WTC11 (cell line): ENCODE measurements around the gene ROPN1L. TPM values are rescaled to one million over a fixed set of nuclear protein-coding genes. Genes with fewer than 3 reads are reported as not detected.

Experiments used
- ATAC-seq: fragments of 200-7000 bp; cut with Tn5 transposase; 2 replicates; pipeline ENCODE4 v1.10.0; 2021; ENCODE audit warnings: mild to moderate bottlenecking, moderate library complexity
- CTCF ChIA-PET: fragments of 300-600 bp; sonication (Branson Sonifier 250); formaldehyde crosslinking; loops from one replicate; lab custom pipeline; 2021; ENCODE audit warnings: antibody characterized with exemption; lab: Charles Lee
- POLR2A ChIA-PET: fragments of 350-600 bp; sonication (Branson Sonifier 250); formaldehyde crosslinking; loops from one replicate; lab custom pipeline; 2021; ENCODE audit warnings: antibody characterized with exemption; lab: Charles Lee
- DNase-seq: peaks from one replicate; pipeline ENCODE4 v3.0.0; 2021; ENCODE audit warnings: low spot score
- H3K27ac Mint-ChIP-seq: 2 replicates; pipeline ENCODE4 v1.8.0; 2021; ENCODE audit warnings: mixed read lengths
- H3K27me3 Mint-ChIP-seq: 2 replicates; pipeline ENCODE4 v1.8.0; 2021; ENCODE audit warnings: low read depth, mild to moderate bottlenecking, moderate library complexity, mixed read lengths
- H3K36me3 Mint-ChIP-seq: 2 replicates; pipeline ENCODE4 v1.8.0; 2021; ENCODE audit warnings: mixed read lengths
- H3K4me1 Mint-ChIP-seq: 2 replicates; pipeline ENCODE4 v1.8.0; 2022; ENCODE audit warnings: mixed read lengths
- H3K4me3 Mint-ChIP-seq: 2 replicates; pipeline ENCODE4 v1.8.0; 2021; ENCODE audit warnings: mild to moderate bottlenecking, moderate library complexity, mixed read lengths
- H3K9me3 Mint-ChIP-seq: 2 replicates; pipeline ENCODE4 v1.8.0; 2021; ENCODE audit warnings: mixed read lengths
- CDX4 ChIP-seq: fragments of 250-450 bp; sonication (Bioruptor Pico); IDR thresholded peaks from 2 replicates; pipeline ENCODE4 v1.9.0; 2021; ENCODE audit warnings: moderate library complexity, mild to moderate bottlenecking, inconsistent platforms, borderline replicate concordance
- CREM ChIP-seq: sonication (generic); formaldehyde crosslinking; IDR thresholded peaks from 2 replicates; pipeline ENCODE4 v1.8.1; 2022; ENCODE audit warnings: mild to moderate bottlenecking, missing genetic modification reagents, moderate library complexity
- ELF4 ChIP-seq: sonication (generic); formaldehyde crosslinking; IDR thresholded peaks from 2 replicates; pipeline ENCODE4 v1.8.1; 2022; ENCODE audit warnings: low read depth, mild to moderate bottlenecking, moderate library complexity, missing genetic modification reagents
- ETV6 ChIP-seq: sonication (generic); formaldehyde crosslinking; IDR thresholded peaks from 2 replicates; pipeline ENCODE4 v1.8.1; 2022; ENCODE audit warnings: mild to moderate bottlenecking, missing genetic modification reagents
- FOXP1 ChIP-seq: sonication (generic); formaldehyde crosslinking; IDR thresholded peaks from 2 replicates; pipeline ENCODE4 v1.8.0; 2022; ENCODE audit warnings: missing genetic modification reagents, mild to moderate bottlenecking, moderate library complexity, borderline replicate concordance
- GRHL2 ChIP-seq: fragments of 250-450 bp; sonication (Bioruptor Pico); IDR thresholded peaks from 2 replicates; pipeline ENCODE4 v1.8.0; 2022; ENCODE audit warnings: mild to moderate bottlenecking, moderate library complexity; ENCODE audit not compliant: insufficient replicate concordance, severe bottlenecking
- KAT7 ChIP-seq: sonication (generic); formaldehyde crosslinking; IDR thresholded peaks from 2 replicates; pipeline ENCODE4 v1.8.1; 2023; ENCODE audit warnings: missing genetic modification reagents, mild to moderate bottlenecking, borderline replicate concordance
- MAX ChIP-seq: sonication (generic); formaldehyde crosslinking; IDR thresholded peaks from 2 replicates; pipeline ENCODE4 v1.8.0; 2022; ENCODE audit warnings: mild to moderate bottlenecking, missing genetic modification reagents
- MXD4 ChIP-seq: fragments of 250-450 bp; sonication (Bioruptor Pico); IDR thresholded peaks from 2 replicates; pipeline ENCODE4 v1.8.0; 2021; ENCODE audit warnings: mild to moderate bottlenecking, moderate library complexity, borderline replicate concordance
- NFATC4 ChIP-seq: fragments of 250-450 bp; sonication (Bioruptor Pico); IDR thresholded peaks from 2 replicates; pipeline ENCODE4 v1.9.0; 2021; ENCODE audit warnings: mild to moderate bottlenecking
- NFE2L1 ChIP-seq: sonication (generic); formaldehyde crosslinking; IDR thresholded peaks from 2 replicates; pipeline ENCODE4 v1.8.1; 2023; ENCODE audit warnings: missing genetic modification reagents
- SOX15 ChIP-seq: fragments of 250-450 bp; sonication (Bioruptor Pico); IDR thresholded peaks from 2 replicates; pipeline ENCODE4 v1.9.0; 2021; ENCODE audit warnings: mild to moderate bottlenecking
- TP53 ChIP-seq: sonication (generic); formaldehyde crosslinking; IDR thresholded peaks from 2 replicates; pipeline ENCODE4 v1.8.1; 2023; ENCODE audit warnings: mild to moderate bottlenecking, missing genetic modification reagents
- ZNF219 ChIP-seq: sonication (generic); formaldehyde crosslinking; IDR thresholded peaks from 2 replicates; pipeline ENCODE4 v1.8.0; 2023; ENCODE audit warnings: missing genetic modification reagents, mild to moderate bottlenecking, borderline replicate concordance
- total RNA-seq: library from RNA; stranded (reverse); gene quantifications from 3 replicates; pipeline ENCODE4 v1.2.3, GENCODE V29; 2021
- TF ChIP-seq, protein P1 (sequence below): sonication (generic); formaldehyde crosslinking; IDR thresholded peaks from 2 replicates; pipeline ENCODE4 v1.8.1; 2023; ENCODE audit warnings: mild to moderate bottlenecking, moderate library complexity, missing genetic modification reagents
- TF ChIP-seq, protein P2 (sequence below): sonication (generic); formaldehyde crosslinking; IDR thresholded peaks from 2 replicates; pipeline ENCODE4 v1.8.0; 2022; ENCODE audit warnings: mild to moderate bottlenecking, missing genetic modification reagents
- TF ChIP-seq, protein P3 (sequence below): sonication (generic); formaldehyde crosslinking; IDR thresholded peaks from 2 replicates; pipeline ENCODE4 v1.8.0; 2022; ENCODE audit warnings: missing genetic modification reagents

ROPN1L gene
- total RNA-seq, 1 experiment from 2014 or later, result not detected

DNA sequence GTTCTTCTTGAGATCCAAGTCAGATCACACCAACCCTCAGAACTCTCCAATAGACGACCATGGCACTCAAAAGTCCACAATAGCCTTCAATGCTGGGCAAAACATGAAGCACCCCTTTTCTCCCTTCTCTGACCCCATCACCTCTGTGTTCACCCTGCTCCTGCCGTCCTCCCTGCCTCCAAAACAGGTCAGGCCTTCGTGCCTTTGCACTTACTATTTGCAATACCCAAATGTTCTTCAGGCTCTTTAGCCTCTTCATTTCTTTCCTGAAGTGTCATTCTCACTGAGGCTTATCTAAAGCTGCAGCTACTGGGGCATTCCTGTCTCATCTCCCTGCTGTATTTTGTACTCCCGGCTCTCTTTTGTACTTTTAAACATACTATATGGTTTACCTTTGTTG lies 2.0 kb upstream of the ROPN1L start:
- POLR2A ChIA-PET, result no interaction called here
- no peak for ATAC-seq
- H3K27me3 Mint-ChIP-seq, result peaks cover 35% of the 10 kb centered on the region
- no peak overlapping the region for H3K4me3 Mint-ChIP-seq
- H3K27ac Mint-ChIP-seq, result no peak overlapping the region
- H3K9me3 Mint-ChIP-seq, result no peaks in the 10 kb centered on the region
- no peak for TF ChIP-seq ELF4 (CRISPR knock-in tag)
- TF ChIP-seq NFATC4 (CRISPR knock-in tag), result no peak
- TF ChIP-seq, protein P1, sequence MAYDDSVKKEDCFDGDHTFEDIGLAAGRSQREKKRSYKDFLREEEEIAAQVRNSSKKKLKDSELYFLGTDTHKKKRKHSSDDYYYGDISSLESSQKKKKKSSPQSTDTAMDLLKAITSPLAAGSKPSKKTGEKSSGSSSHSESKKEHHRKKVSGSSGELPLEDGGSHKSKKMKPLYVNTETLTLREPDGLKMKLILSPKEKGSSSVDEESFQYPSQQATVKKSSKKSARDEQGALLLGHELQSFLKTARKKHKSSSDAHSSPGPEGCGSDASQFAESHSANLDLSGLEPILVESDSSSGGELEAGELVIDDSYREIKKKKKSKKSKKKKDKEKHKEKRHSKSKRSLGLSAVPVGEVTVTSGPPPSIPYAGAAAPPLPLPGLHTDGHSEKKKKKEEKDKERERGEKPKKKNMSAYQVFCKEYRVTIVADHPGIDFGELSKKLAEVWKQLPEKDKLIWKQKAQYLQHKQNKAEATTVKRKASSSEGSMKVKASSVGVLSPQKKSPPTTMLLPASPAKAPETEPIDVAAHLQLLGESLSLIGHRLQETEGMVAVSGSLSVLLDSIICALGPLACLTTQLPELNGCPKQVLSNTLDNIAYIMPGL, result no peak
- TF ChIP-seq TP53 (CRISPR knock-in tag), result no peak
- TF ChIP-seq MAX (CRISPR knock-in tag), result no peak
- no peak for TF ChIP-seq CDX4
- TF ChIP-seq CREM, result no peak
- no peak for TF ChIP-seq KAT7 (CRISPR knock-in tag)
- no peak for TF ChIP-seq SOX15
- TF ChIP-seq, protein P2, sequence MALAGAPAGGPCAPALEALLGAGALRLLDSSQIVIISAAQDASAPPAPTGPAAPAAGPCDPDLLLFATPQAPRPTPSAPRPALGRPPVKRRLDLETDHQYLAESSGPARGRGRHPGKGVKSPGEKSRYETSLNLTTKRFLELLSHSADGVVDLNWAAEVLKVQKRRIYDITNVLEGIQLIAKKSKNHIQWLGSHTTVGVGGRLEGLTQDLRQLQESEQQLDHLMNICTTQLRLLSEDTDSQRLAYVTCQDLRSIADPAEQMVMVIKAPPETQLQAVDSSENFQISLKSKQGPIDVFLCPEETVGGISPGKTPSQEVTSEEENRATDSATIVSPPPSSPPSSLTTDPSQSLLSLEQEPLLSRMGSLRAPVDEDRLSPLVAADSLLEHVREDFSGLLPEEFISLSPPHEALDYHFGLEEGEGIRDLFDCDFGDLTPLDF (CRISPR knock-in tag), result no peak
- no peak for TF ChIP-seq ZNF219 (CRISPR knock-in tag)
- TF ChIP-seq GRHL2 (CRISPR knock-in tag), result no peak
- TF ChIP-seq, all 79 proteins: peak for 0
- peaks cover 9% of the 10 kb centered on the region for H3K4me1 Mint-ChIP-seq
- peaks cover 1% of the 10 kb centered on the region; the same call in 1 of the 2 replicates for H3K36me3 Mint-ChIP-seq
- CTCF ChIA-PET, result interaction anchor here (4.6 kb wide), 1 partner anchor 188 kb away, joined by 26 read pairs; no protein-coding TSS in a partner anchor
- DNase-seq, result no peak

- Mint-ChIP-seq H3K9me3 (no peaks in the 10 kb centered on the region), H3K27ac (no peak overlapping the region), H3K27me3 (peaks cover 35% of the 10 kb centered on the region), H3K36me3 (no peaks in the 10 kb centered on the region), H3K4me3 (peak overlapping the region; percentile 81), H3K4me1 (peaks cover 9% of the 10 kb centered on the region)
- CTCF ChIA-PET, result interaction anchor here (1.0 to 4.6 kb wide), 3 partner anchors 16 to 187 kb away, joined by 3 to 26 read pairs (median 7); partner anchors contain the start of gene MARCHF6
- ATAC-seq (no peak), DNase-seq (no peak)
- POLR2A ChIA-PET, result interaction anchor here (1.2 kb wide), 1 partner anchor 12 kb away, joined by 3 read pairs; no protein-coding TSS in a partner anchor
- no peak for TF ChIP-seq KAT7 (CRISPR knock-in tag)
- no peak for TF ChIP-seq MXD4
- TF ChIP-seq, protein P3, sequence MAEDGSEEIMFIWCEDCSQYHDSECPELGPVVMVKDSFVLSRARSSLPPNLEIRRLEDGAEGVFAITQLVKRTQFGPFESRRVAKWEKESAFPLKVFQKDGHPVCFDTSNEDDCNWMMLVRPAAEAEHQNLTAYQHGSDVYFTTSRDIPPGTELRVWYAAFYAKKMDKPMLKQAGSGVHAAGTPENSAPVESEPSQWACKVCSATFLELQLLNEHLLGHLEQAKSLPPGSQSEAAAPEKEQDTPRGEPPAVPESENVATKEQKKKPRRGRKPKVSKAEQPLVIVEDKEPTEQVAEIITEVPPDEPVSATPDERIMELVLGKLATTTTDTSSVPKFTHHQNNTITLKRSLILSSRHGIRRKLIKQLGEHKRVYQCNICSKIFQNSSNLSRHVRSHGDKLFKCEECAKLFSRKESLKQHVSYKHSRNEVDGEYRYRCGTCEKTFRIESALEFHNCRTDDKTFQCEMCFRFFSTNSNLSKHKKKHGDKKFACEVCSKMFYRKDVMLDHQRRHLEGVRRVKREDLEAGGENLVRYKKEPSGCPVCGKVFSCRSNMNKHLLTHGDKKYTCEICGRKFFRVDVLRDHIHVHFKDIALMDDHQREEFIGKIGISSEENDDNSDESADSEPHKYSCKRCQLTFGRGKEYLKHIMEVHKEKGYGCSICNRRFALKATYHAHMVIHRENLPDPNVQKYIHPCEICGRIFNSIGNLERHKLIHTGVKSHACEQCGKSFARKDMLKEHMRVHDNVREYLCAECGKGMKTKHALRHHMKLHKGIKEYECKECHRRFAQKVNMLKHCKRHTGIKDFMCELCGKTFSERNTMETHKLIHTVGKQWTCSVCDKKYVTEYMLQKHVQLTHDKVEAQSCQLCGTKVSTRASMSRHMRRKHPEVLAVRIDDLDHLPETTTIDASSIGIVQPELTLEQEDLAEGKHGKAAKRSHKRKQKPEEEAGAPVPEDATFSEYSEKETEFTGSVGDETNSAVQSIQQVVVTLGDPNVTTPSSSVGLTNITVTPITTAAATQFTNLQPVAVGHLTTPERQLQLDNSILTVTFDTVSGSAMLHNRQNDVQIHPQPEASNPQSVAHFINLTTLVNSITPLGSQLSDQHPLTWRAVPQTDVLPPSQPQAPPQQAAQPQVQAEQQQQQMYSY (CRISPR knock-in tag), result no peak
- no peak for TF ChIP-seq ETV6
- no peak for TF ChIP-seq NFE2L1 (CRISPR knock-in tag)
- no peak for TF ChIP-seq FOXP1 (CRISPR knock-in tag)
Observed at GRCh38 chr5:10440367-10440990, 1.2 kb upstream of the ROPN1L start.
